Vagina (tissue), 2 donors: Measurements from ENCODE around the gene ALK. TPM values are rescaled to one million over a fixed set of nuclear protein-coding genes. Genes with fewer than 3 reads are reported as not detected.
A peak's percentile ranks its signal among the peaks of the same experiment; 100 is the strongest.

Experiments used
- DNase-seq, 2 donors: peaks; one replicate each; pipeline ENCODE4 v3.0.0-alpha.2; 2017; ENCODE audit errors: extremely low spot score in 2 of 2
- H3K27ac ChIP-seq: fragments of 200-600 bp; sonication (generic); one replicate; pipeline ENCODE4 v1.5.1; 2019
- H3K27me3 ChIP-seq: fragments of 200-600 bp; sonication (generic); one replicate; pipeline ENCODE4 v1.5.1; 2019
- H3K36me3 ChIP-seq, 2 donors: fragments of 200-600 bp; sonication (generic); one replicate each; pipeline ENCODE4 v1.5.1; 2017 to 2019
- H3K4me1 ChIP-seq: fragments of 200-600 bp; sonication (generic); one replicate; pipeline ENCODE4 v1.5.1; 2019
- H3K4me3 ChIP-seq, 2 donors: fragments of 200-600 bp; sonication (generic); 1 replicate in 1 of 2; 2 replicates in 1 of 2; pipeline ENCODE4 v1.5.1; 2016 to 2019
- H3K9me3 ChIP-seq: fragments of 200-600 bp; sonication (generic); one replicate; pipeline ENCODE4 v1.5.1; 2019
- POLR2A ChIP-seq, 2 donors: fragments of 450-650 bp; IDR thresholded peaks; one replicate each; pipeline ENCODE4 v1.6.1; 2017; ENCODE audit warnings: antibody characterized with exemption in 2 of 2, mild to moderate bottlenecking in 2 of 2, moderate library complexity in 2 of 2
- POLR2AphosphoS5 ChIP-seq, 2 donors: sonication (generic); formaldehyde crosslinking; IDR thresholded peaks; one replicate each; pipeline ENCODE4 v1.9.0; 2017; ENCODE audit warnings: antibody characterized with exemption in 2 of 2, mild to moderate bottlenecking in 2 of 2, low read depth in 1 of 2; ENCODE audit not compliant: insufficient read depth in 1 of 2
- intact Hi-C: fragments of 100-400 bp; cut with DNase I; formaldehyde crosslinking; loops from one replicate; pipeline ENCODE4 v1.15.1; 2023
- total RNA-seq: library from RNA; depleted of rRNA; stranded (reverse); fragments of >200 nt; gene quantifications from one replicate; pipeline ENCODE4 v1.2.3, GENCODE V29; 2016
- TF ChIP-seq, protein P1 (sequence below), 3 experiments: fragments of 450-650 bp in 2 of 3; fragments of 200-600 bp in 1 of 3; sonication (generic) in 1 of 3; IDR thresholded peaks; one replicate each; pipeline ENCODE4 v1.5.1; 2017 to 2019; ENCODE audit warnings: antibody characterized with exemption in 3 of 3, mild to moderate bottlenecking in 2 of 3, moderate library complexity in 2 of 3

The ALK gene
- total RNA-seq, 1 donor from 2014 or later = 0.74 TPM

DNA sequence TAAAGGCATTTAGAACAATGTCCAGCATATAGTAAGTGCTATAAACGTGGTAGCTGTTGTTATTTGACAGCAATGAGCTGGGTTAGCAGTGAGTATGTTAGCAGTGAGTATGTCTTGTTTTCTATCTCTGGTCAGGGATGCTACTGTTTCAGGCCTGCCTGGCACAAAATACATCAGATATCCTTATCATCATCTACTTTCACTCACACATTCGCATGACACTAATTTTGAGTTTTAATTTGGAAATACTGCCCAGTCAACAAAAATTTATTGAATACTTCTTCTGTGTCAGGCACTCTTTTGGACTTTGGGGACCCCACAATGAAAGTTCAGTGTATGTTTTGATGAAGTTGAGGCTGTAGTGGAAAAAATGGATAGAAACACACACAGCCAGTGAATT is 404.6 kb downstream of the ALK start:
- intact Hi-C loops = no loop called here
- DNase-seq = no peak
- H3K27me3 ChIP-seq = no peaks in the 10 kb centered on the region
- TF ChIP-seq POLR2AphosphoS5 (IDR thresholded peaks at IDR 0.05; ENCODE audit: insufficient read depth in 1 of 2, low read depth in 1 of 2) (no peak), POLR2A (IDR thresholded peaks at IDR 0.05) (no peak)
- TF ChIP-seq, protein P1, sequence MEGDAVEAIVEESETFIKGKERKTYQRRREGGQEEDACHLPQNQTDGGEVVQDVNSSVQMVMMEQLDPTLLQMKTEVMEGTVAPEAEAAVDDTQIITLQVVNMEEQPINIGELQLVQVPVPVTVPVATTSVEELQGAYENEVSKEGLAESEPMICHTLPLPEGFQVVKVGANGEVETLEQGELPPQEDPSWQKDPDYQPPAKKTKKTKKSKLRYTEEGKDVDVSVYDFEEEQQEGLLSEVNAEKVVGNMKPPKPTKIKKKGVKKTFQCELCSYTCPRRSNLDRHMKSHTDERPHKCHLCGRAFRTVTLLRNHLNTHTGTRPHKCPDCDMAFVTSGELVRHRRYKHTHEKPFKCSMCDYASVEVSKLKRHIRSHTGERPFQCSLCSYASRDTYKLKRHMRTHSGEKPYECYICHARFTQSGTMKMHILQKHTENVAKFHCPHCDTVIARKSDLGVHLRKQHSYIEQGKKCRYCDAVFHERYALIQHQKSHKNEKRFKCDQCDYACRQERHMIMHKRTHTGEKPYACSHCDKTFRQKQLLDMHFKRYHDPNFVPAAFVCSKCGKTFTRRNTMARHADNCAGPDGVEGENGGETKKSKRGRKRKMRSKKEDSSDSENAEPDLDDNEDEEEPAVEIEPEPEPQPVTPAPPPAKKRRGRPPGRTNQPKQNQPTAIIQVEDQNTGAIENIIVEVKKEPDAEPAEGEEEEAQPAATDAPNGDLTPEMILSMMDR (IDR thresholded peaks at IDR 0.05) = no peak
- H3K27ac ChIP-seq = no peak overlapping the region
- no peaks in the 10 kb centered on the region for H3K36me3 ChIP-seq
- no peaks in the 10 kb centered on the region for H3K4me1 ChIP-seq
- no peak overlapping the region for H3K4me3 ChIP-seq
- H3K9me3 ChIP-seq = no peaks in the 10 kb centered on the region

DNA sequence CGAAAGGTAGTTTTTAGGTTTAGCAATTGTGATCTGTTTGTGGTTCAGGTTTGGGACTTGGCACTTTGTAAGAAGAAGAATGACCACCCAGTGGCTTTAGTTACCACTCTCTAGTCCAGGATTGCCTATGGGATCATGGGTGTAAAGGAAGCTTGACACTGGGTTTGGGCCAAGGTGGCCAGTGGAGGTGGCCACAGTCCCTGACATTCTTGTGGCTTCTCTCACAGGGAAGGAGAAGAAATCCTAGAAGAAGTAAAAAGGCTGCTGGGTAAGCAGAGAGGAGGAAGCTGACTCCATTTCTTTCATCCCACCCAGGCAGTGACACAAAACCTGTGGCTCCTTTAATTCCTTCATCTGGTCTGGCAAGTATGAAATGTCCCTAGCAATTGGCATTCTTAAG is 411.5 kb downstream of the ALK start:
- no peaks in the 10 kb centered on the region for H3K36me3 ChIP-seq

DNA sequence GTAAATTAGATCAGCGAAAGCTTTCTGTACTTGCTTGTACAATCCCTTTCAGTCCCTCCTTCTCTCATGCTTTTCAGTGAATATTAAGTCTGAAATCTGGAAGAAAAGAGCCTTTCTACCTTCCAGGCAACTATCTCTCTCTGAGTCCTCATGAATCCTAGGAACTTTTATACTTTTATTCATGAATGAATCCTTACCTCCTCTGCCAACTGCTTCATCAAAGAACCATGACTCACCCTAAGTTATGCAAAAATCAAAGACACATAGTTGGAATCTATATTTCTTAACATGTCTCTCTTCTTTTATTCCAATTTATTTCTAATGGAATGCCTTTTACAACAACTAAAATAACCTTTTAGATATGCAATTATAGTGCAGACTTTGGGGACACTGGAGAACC is 412.0 kb downstream of the ALK start:
- intact Hi-C loops = no loop called here
- TF ChIP-seq, protein P1 (IDR thresholded peaks at IDR 0.05) = no peak
- TF ChIP-seq POLR2AphosphoS5 (IDR thresholded peaks at IDR 0.05; ENCODE audit: insufficient read depth in 1 of 2, low read depth in 1 of 2) (no peak), POLR2A (IDR thresholded peaks at IDR 0.05) (no peak)
- no peaks in the 10 kb centered on the region for H3K4me1 ChIP-seq
- no peaks in the 10 kb centered on the region for H3K9me3 ChIP-seq
- no peak overlapping the region for H3K4me3 ChIP-seq
- no peak overlapping the region for H3K27ac ChIP-seq
- no peaks in the 10 kb centered on the region for H3K27me3 ChIP-seq
- H3K36me3 ChIP-seq = no peaks in the 10 kb centered on the region
- DNase-seq = no peak

More for the DNA sequence above, 411.5 kb downstream of the ALK start:
- Histone ChIP-seq H3K27ac (no peak overlapping the region), H3K4me3 (no peak overlapping the region), H3K27me3 (no peaks in the 10 kb centered on the region), H3K4me1 (no peaks in the 10 kb centered on the region), H3K9me3 (no peaks in the 10 kb centered on the region)
- TF ChIP-seq POLR2AphosphoS5 (IDR thresholded peaks at IDR 0.05; ENCODE audit: insufficient read depth in 1 of 2, low read depth in 1 of 2) (no peak), POLR2A (IDR thresholded peaks at IDR 0.05) (no peak)
- TF ChIP-seq, protein P1 (IDR thresholded peaks at IDR 0.05) = no peak
- intact Hi-C loops = no loop called here
- DNase-seq = no peak

GRCh38 chr2:29504746-29505145 is 416.6 kb downstream of the ALK start:
- Histone ChIP-seq H3K27ac (no peak overlapping the region), H3K36me3 (no peaks in the 10 kb centered on the region), H3K27me3 (no peaks in the 10 kb centered on the region), H3K4me3 (no peak overlapping the region), H3K9me3 (no peaks in the 10 kb centered on the region), H3K4me1 (no peaks in the 10 kb centered on the region)
- peak in 1 of 2 donors; percentile 61 for DNase-seq
- intact Hi-C loops = no loop called here
- TF ChIP-seq POLR2AphosphoS5 (IDR thresholded peaks at IDR 0.05; ENCODE audit: insufficient read depth in 1 of 2, low read depth in 1 of 2) (no peak), POLR2A (IDR thresholded peaks at IDR 0.05) (no peak)
- TF ChIP-seq, protein P1 (IDR thresholded peaks at IDR 0.05) = no peak

GRCh38 chr2:29502460-29502911 is 418.9 kb downstream of the ALK start:
- Histone ChIP-seq H3K4me1 (no peaks in the 10 kb centered on the region), H3K4me3 (no peak overlapping the region), H3K36me3 (no peaks in the 10 kb centered on the region), H3K27ac (no peak overlapping the region), H3K27me3 (no peaks in the 10 kb centered on the region), H3K9me3 (no peaks in the 10 kb centered on the region)
- TF ChIP-seq, protein P1 (IDR thresholded peaks at IDR 0.05) = no peak
- TF ChIP-seq POLR2A (IDR thresholded peaks at IDR 0.05) (no peak), POLR2AphosphoS5 (IDR thresholded peaks at IDR 0.05; ENCODE audit: insufficient read depth in 1 of 2, low read depth in 1 of 2) (no peak)
- DNase-seq = no peak
- intact Hi-C loops = no loop called here
